Neural cell (in vitro differentiated cells): Measurements from ENCODE around the gene ANKRD10.

ENCODE experiments used
- TAF1 ChIP-seq: IDR thresholded peaks from 2 replicates; pipeline ENCODE4 v1.6.1; 2012; ENCODE audit warnings: low read depth
- TF ChIP-seq, protein P1 (sequence below): IDR thresholded peaks from 2 replicates; pipeline ENCODE4 v1.6.1; 2012; ENCODE audit warnings: borderline replicate concordance

GRCh38 chr13:110832531-110832930, 82.3 kb downstream of the ANKRD10 start:
- TF ChIP-seq TAF1: no peak
- TF ChIP-seq, protein P1, sequence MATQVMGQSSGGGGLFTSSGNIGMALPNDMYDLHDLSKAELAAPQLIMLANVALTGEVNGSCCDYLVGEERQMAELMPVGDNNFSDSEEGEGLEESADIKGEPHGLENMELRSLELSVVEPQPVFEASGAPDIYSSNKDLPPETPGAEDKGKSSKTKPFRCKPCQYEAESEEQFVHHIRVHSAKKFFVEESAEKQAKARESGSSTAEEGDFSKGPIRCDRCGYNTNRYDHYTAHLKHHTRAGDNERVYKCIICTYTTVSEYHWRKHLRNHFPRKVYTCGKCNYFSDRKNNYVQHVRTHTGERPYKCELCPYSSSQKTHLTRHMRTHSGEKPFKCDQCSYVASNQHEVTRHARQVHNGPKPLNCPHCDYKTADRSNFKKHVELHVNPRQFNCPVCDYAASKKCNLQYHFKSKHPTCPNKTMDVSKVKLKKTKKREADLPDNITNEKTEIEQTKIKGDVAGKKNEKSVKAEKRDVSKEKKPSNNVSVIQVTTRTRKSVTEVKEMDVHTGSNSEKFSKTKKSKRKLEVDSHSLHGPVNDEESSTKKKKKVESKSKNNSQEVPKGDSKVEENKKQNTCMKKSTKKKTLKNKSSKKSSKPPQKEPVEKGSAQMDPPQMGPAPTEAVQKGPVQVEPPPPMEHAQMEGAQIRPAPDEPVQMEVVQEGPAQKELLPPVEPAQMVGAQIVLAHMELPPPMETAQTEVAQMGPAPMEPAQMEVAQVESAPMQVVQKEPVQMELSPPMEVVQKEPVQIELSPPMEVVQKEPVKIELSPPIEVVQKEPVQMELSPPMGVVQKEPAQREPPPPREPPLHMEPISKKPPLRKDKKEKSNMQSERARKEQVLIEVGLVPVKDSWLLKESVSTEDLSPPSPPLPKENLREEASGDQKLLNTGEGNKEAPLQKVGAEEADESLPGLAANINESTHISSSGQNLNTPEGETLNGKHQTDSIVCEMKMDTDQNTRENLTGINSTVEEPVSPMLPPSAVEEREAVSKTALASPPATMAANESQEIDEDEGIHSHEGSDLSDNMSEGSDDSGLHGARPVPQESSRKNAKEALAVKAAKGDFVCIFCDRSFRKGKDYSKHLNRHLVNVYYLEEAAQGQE: no peak
